Stimulated activated CD8-positive, alpha-beta memory T cell treated with anti-CD3 and anti-CD28 coated beads, Interleukin-7, amount 100 ng/mL, for 24 hours (primary cell): Measurements from ENCODE around the gene C1orf94.
A peak's percentile ranks its signal among the peaks of the same experiment; 100 is the strongest.

Experiments used
- DNase-seq: peaks from one replicate; pipeline ENCODE4 v3.0.0-alpha.2; 2020; ENCODE audit warnings: low read depth

Gene C1orf94

GRCh38 chr1:34176830-34177603, at the start of gene C1orf94:
TSS of gene C1orf94 (plus strand) at chr1:34176907. CDS start at chr1:34177790, 883 bp downstream.
- no peak for DNase-seq

DNA sequence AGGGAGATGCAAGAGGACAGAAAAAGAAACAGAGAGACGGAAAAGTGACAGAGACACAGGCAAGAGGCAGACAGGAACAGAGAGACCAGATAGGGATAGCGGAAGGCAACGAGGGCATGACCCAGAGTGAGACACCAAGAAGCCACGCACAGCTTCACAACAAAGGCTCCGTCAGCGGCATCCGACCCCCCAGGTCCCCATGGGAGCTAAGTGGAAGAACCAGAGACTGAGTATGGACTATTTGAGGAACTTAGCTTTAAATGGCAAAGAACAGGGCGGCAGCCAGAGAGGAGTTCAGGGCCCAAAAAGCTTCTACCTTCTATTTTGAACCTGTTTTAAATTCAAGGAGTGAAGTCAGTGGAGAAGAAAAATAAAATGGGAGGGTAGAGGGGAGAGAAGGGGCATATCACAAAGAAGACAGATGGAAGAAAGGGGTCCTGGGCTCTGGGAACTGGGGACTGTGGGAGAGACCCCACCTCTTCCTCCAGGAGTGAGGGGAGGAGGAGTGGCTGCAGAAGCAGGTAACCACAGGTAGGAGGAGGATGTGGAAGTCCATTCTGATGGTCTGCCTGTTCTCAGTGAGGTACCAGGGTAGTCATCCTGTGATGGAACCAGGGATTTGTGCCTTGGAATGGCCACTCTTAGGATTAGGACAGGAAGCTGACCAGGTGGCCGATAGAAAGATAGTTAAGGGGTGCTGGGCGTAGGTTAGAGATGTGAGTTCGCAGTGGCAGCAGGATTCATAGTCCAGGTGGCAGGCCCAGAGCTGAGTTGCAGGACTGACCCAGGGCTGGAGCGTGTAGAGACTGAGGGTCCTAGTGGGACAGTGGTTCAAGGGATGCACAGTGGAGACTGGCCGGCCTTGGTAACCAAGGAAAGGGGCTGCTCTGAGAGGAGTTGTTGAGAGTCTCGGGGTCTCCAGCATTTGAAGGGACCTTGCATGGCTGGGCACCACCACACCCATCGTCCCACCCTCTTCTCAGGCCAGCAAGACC, 49.4 kb upstream of the C1orf94 start:
- no peak for DNase-seq

- DNase-seq, result no peak
Measured at GRCh38 chr1:34128186-34128889, 48.4 kb upstream of the C1orf94 start.

DNA sequence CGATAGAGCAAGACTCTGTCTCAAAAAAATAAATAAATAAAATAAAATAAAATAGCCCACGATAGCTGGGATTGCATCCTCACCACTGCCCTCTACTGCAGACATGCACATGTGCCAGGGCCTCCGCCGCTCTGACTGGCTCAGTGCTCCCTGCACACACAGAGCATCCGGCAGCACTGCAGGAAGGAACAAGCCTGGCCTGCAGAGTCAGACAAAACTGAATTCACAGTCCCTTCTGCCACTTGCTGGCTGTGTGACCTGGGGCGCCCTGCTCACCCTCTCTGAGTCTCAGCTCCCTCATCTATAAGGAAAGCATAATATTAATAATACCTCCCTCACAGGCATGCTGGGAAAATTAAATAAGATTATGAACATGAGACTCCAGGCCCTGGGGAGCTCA, 47.1 kb upstream of the C1orf94 start:
- DNase-seq, result no peak

- DNase-seq, result no peak
Measured at GRCh38 chr1:34130306-34130705, 46.4 kb upstream of the C1orf94 start.

GRCh38 chr1:34131396-34132160, 45.1 kb upstream of the C1orf94 start:
- no peak for DNase-seq

- DNase-seq, result no peak
Measured at GRCh38 chr1:34132161-34132420, 44.6 kb upstream of the C1orf94 start.

DNA sequence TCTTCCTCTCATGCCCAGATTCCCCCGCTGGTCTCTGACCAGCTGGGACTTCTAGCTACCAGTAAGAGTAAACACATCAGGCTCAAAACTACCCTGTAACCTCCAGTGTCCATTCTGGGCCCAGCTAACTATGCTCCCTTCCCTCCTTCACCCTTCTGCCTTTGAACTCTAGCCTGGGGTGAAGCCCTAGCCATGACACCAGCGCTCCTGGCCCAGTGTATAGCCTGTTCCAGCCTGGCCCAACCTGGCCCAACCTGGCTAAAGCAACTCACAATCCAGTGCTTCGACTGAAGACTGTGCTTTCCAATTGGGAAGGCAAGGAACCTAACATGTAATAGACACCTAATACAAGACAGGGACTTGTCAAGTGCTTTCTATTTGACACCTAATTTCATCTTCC, 39.3 kb upstream of the C1orf94 start:
- no peak for DNase-seq

DNA sequence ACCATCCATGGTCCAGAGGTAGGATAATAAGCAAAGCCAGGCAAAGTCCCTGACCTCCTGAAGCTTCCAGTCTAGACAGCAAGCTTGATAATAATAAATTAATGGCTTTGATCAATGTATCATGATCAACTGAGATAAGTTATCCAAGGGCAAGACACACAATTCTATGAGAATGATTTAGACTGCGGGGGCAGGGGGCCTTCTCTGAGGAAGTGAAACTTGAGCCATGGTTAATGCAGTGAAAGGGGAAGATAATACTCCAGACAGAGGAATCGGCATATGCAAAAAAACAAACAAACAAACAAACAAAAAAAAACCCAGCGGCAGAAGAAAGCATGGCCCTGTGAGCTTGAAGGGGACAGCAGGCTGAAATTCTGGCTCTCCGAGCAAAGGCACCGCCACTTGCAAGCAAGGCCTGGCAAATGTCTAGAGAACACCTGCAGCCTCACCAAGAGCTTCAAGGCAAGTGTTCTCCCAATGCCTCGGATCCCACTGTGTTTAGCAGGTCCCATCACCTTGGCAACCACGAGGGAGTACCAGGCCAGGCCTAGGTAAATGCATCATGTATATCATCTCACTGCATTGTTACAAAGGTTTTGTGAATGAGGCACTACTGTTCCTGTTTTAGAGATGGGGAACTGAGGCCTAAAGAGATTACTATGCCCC, 36.6 kb upstream of the C1orf94 start:
- DNase-seq, result no peak

DNA sequence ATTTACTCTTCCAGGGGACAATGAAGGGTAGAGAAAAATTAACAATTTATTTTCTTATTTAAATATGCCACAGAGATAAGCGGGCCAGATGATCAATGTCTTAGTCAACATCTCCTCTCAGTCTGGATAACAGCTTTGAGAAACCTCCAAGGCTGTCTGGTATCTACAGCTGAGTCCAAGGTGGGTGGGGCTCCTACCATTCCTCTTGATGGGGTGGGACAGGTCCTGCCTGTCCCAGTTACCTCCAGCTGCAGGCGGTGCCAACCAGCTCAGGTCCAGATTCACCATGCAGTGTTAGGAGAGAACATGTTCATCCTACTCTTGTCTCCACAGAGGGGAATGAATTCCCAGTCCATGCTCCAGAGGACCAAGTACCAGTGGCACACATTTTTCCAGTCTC, 32.7 kb upstream of the C1orf94 start:
- no peak for DNase-seq

DNA sequence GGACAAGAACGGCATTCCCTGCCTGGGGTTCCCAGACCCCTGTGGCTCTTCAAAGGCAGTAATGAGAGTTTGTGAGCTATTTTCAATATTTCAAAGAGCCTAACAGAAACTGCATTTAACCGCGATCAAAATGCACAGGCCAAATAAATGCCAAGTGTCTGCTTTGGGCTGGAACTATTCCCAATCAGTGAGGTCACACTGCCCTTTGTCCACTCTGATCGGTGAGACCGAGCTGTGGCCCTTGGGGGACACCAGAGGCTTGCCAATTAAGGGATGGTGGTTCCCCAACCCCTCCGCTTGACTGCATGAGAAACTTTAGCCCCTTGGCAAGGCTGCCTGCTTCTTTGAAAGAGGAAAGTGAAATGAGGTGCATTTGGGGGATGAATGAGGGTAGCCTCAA, 31.9 kb upstream of the C1orf94 start:
- DNase-seq, result no peak

GRCh38 chr1:34147301-34147700, 29.4 kb upstream of the C1orf94 start:
- no peak for DNase-seq

GRCh38 chr1:34149501-34149900, 27.2 kb upstream of the C1orf94 start:
- no peak for DNase-seq

DNA sequence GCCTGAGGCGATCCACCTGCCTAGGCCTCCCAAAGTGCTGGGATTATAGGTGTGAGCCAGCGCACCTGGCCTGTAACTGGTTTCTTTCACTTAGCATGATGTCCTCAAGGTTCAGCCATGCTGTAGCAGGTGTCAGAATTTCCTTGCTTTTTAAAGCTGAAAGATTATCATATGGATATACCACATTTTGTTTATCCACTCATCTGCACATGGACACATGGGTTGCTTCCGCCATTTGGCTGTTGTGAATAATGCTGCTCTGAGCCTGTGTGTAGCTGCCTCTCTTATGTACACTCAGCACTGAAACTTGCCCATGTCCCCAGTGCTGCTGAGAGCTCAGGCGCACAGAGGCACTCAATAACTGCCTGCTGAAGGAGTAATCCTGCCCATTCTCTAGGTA, 23.5 kb upstream of the C1orf94 start:
- DNase-seq, result no peak

DNA sequence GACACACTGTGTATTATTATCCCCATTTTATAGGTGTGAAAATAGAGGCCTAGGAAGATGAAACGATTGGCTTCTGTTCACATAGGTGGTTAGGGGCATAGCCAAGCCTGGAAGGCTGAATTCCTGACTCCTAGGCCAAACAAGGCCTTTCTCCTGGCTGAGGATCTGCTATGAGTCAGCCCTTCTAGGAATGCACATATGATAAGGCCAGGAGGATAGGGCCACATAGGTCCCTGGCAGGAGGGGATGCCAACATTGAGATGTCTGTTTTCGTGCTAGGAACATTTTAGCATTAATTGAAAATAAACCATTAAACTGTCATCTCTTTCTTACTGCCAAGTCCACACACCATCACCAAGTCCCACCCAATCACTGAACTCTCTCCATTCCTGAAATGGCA, 20.8 kb upstream of the C1orf94 start:
- no peak for DNase-seq

DNA sequence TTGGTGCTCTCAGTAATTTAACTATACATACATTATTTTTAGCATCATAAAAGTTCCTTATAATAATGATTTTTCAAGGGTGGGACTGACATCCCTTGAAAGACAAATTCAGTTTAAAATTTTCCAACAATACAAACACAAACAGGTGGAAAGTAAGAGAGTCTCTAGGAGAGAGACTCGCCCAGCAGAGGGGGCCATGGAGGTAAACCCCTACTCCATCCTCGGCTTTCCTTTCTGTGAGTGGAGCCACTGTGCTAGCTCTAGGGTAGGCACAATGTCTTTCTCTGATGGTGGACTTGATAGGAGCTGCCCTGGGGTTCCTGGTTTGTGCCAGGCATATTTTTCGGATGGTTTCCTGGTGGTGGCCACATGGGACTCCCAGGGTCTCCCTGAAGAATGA, 20.0 kb upstream of the C1orf94 start:
- DNase-seq, result no peak

GRCh38 chr1:34162852-34163766, 13.6 kb upstream of the C1orf94 start:
- peak; percentile 2 for DNase-seq

- DNase-seq, result no peak
Measured at GRCh38 chr1:34163792-34164731, 12.6 kb upstream of the C1orf94 start.

DNA sequence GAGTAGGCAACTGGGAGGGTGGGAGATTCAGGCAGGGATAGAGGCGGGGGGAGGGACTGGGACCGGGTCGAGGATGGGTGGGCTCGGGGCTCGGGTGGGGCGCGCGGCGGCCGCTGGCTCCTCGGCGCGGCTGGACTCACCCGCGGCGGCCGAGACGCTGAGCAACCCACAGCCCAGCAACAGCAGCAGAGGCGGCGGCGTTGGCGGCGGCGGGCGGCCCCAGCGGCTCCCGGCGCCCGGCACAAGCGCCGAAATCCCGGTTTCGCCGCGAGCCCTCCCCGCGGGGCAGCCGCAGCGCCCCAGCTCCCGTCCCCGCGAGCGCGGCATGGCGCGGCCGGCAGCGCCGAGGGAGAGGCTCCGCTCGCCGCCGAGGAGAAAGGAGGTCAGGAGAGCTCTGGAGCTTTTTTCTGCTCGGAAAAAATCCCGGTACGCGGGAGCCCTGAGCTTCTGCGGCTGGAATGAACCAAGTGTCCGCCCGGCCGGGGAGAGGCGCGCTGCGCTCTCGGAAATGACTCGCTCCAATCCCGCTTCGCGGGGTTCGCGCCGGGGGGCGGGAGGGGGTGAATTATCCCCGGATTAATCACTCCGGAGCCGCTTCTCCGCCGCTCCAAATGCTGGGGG, 11.8 kb upstream of the C1orf94 start, which contains the start of gene CSMD2:
Gene CSMD2 (minus strand): TSS at position 460 of the 621 bp plus-strand sequence. CDS start 133 bp downstream, at position 327.
- no peak for DNase-seq
